OCI-LY7 (cell line): ENCODE data around the gene KIAA1217.

Experiments used
- EZH2phosphoT487 ChIP-seq: fragments of 200-600 bp; sonication (generic); IDR thresholded peaks from 2 replicates; pipeline ENCODE4 v1.6.1; 2018; ENCODE audit warnings: low read depth, borderline replicate concordance, mild to moderate bottlenecking, mixed run types, antibody characterized with exemption, low read length, moderate library complexity, mixed read lengths
- TF ChIP-seq, protein P1 (sequence below): fragments of 200-600 bp; sonication (generic); conservative IDR thresholded peaks from 2 replicates; pipeline ENCODE4 v1.5.1; 2014; ENCODE audit warnings: mild to moderate bottlenecking, antibody characterized with exemption, low read length, moderate library complexity, mixed read lengths

DNA sequence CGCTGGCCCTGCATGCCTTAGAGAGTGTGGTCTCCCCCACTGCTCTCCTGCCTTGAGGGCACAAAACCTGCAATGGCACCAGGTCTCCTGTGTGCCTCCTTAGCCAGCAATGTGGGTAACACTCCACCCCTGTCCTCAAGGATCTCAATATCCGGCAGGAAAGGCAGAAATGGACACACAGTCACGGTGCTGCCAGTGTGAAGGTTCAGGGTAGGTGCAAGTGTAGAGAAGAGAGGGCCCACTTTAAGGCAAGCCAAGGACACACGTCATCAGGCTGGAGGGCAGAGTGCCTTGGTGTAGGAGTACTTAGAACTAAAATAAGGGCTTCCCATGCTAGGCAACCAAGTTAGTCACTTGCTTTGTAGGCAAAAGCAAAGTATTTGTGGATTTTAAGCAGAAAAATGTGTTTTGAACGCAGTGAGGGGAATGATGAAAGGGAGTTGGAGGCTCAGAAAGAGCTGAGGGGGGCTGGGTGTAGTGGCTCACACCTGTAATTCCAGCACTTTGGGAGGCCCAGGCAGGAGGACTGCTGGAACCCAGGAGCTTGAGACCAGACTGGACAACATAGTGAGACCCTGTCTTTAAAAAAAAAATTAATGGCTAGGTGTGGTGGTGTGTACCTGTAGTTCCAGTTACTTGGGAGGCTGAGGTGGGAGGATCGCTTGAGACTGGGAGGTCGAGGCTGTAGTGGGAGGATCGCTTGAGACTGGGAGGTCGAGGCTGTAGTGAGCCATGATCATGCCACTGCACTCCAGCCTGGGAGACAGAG is 361.9 kb downstream of the KIAA1217 start:
- TF ChIP-seq, protein P1, sequence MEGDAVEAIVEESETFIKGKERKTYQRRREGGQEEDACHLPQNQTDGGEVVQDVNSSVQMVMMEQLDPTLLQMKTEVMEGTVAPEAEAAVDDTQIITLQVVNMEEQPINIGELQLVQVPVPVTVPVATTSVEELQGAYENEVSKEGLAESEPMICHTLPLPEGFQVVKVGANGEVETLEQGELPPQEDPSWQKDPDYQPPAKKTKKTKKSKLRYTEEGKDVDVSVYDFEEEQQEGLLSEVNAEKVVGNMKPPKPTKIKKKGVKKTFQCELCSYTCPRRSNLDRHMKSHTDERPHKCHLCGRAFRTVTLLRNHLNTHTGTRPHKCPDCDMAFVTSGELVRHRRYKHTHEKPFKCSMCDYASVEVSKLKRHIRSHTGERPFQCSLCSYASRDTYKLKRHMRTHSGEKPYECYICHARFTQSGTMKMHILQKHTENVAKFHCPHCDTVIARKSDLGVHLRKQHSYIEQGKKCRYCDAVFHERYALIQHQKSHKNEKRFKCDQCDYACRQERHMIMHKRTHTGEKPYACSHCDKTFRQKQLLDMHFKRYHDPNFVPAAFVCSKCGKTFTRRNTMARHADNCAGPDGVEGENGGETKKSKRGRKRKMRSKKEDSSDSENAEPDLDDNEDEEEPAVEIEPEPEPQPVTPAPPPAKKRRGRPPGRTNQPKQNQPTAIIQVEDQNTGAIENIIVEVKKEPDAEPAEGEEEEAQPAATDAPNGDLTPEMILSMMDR = no peak
- TF ChIP-seq EZH2phosphoT487 = no peak
